GM19395 (cell line): ENCODE results near the gene SMARCAD1.

ENCODE experiments used
- ATAC-seq: cut with Tn5 transposase; IDR thresholded peaks from one replicate; pipeline ENCODE4 v1.9.1; 2021; ENCODE audit warnings: mild to moderate bottlenecking, moderate library complexity; ENCODE audit not compliant: unreplicated experiment

SMARCAD1 gene

DNA sequence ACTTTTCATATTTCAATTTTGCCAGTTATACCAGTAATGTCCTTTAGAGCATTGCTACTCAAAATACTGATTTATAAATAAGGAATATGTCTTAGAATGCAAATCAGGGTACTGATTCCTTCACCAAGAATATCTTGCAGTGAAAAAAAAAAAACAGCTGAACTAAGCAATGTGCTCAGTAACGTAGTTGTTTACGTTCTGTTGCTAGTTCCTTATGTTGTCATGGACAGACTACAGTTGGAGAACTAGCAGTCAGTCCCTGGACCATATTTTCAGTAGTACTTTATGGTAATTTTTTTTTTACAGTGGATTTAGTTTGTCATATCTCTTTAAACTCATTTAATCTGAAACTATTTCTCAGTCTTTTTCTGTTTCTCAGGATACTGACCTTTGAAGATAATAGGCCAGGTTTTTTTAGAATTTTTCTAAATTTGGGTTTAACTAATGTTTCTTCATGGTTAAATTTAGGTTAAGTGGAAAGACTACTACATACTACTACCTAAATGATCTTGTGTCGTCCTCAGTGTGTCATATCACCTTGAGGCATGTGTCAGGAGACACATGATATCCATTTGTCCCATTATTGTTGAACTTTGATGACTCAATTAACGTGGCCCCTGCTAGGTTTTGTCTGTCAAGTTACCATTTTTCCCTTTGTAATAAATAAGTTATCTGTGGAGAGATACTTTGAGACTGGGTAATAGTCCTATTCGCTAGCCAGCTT is 21.0 kb downstream of the SMARCAD1 start:
- ATAC-seq, result no peak

DNA sequence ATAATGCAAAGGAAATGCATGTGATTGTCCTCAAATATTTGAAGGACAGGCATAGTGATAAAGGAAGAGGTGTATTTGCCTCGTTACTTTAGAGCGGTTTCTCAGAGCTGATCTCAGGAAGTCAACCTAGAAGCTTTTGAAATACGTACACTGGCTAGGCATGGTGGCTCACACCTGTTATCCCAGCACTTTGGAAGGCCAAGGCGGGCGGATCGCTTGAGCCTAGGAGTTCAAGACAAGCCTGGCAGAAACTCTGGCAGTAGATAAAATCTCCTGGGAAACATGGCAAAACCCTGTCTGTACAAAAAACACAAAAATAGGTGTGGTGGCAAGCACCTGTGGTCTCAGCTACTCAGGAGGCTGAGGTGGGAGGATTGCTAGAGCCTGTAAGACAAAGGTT is 24.9 kb downstream of the SMARCAD1 start:
- ATAC-seq, result no peak

DNA sequence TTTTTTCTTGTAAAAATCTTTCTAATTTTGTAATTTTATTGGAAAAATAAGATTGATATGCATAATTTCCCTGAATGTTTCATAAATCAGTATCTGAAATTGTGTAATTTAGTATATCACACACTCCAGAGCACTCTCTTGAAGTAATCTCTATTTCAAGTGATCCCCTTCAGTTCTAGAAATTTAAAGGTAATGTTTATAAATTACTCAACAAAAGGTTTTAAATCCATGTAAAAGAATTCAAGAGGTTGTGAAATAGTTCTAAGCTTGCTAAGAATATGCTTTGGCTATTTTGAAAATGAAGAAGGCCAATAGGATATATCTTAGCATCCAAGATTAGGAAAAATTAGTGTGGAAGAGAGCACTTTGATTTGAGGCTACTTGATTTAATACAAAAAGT is 28.2 kb downstream of the SMARCAD1 start:
- ATAC-seq, result no peak

DNA sequence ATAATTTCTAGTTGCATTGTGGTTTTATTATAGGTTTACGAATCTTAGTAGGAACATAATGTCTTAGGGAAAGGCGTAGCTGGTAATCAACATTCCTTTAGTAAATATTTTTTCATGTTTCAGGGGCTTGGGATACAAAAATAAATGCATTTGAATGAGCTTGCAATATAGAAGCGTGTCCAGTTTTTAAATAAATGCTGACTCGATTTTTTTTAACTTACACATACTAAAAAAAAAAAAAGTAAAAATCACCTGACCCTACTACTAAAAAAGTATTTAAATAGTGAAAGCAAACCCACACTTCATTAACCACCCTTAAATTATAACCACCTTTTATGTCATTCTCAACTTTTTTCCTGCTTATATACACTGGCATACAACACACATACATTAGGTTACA is 29.6 kb downstream of the SMARCAD1 start:
- ATAC-seq, result no peak

DNA sequence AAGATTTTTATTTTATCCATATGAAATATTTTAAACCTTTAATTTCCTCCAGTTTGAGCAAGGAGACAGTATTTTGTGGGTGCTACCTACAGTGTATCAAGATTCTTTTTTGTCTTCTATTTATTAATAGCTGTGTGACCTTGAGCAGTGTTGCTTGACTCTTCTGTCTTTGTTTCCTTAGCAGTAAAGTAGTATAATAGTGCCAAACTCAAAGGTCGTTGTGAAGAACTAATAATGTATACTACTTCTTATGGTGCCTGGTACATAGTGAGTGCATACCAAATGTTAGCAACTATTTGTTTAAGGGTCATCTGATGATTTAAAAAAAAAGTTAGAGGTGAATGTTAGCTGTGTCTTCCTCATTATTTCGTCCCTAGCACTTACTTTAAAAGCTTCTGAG is 30.5 kb downstream of the SMARCAD1 start:
- ATAC-seq, result no peak

DNA sequence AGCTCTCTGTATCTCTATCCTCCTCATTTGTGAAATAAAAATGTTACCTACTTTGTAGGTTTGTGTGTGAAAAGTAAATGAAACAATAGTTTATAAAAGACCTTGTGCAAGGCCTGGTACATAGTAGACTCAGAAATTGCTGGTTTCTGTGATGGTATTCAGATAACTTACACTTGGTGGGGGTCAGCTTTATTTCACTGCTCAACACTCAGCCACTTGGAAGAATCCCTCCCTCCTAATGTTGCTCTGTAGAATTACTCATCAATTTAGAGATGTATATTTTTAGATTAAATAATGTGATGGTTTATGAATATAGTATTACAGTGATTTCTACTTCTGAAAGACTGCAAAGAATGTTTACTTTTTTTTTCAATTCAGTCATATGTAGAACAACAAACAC is 32.7 kb downstream of the SMARCAD1 start:
- ATAC-seq, result no peak

DNA sequence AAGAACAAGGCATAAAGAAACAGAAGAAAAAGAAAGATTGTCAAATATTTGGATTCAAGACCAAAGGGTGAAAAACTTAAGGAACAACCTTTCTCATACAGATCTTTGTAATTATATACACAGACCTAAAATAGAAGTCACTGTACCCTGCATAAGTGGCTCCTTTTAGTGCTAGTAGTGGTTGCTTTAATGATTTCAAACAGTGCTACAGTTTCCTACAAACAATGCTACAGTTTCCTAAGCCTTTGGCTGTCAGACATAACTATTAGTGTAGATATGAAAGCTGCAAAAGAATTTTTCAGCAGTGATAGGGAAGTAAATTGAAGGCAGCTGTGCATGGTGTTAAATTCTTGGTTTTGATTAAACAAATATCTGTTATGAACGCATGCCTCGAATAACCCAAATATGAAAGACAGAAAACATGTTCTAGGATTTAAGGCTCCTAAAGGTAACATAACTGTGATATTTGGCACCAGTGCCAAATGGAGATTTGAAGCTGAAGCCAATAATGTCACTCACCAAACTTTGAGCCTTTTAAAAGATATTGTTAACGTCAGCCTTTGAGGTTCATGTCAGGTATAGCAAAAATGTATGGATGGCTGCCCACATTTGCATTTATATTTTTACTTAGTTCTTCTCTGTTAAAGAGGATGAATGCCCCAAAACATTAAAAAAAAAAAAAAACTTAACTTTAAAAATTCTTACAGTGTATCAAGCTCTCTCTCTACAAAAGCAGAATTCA is 36.6 kb downstream of the SMARCAD1 start:
- ATAC-seq, result no peak

DNA sequence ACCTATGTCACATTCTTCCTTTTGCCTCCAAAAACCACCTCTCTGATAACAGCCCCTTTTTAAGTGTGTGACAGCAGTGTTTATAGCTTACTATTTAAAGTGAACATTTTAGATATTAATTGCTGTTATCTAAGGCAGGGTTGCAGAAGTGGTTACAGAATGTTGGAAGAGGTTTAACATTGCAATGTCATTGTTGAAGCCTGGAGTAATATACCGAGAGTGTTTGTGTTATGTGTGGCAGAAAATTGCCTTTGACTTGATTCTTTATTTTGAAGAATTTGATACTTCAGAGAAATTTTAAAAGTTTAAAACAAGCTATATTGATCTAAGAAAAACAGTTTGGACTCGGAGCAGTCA is 37.1 kb downstream of the SMARCAD1 start:
- ATAC-seq, result no peak

DNA sequence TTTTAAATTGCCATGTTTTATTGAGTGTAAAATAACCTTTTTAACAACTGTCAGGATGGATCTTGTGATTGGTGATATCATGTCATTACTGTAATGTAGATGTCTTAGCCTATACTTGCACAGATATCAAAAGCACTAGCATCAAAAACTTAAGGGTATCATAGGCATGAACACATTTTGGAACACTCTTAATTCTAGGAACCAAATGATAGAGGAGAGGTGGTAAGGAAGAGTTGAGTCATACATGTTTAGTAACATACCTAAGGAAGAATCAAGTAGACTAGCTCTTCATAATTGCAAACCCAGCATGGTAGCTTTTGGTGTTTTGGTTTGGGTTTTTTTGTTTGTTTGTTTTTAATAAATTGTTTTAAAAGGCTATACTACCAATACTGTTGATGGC is 43.4 kb downstream of the SMARCAD1 start:
- ATAC-seq, result no peak

DNA sequence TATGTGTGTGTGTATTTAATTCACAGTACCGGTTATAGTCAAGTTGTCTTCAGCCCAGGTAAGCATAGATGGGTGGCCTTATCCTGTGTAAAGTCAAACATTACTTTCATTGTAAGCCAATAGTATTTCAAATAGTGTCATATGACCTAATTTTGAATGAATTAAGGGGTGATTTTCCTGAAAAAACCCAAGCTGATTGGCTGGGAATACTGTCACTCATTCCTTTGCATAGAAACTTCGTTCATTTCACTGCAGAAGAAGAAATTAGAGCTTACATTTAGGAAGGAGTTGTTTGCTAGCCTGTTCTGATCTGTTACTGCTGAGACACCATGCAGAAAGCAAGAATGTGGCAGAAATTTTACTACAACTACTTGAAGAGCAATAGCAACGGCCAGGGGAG is 45.4 kb downstream of the SMARCAD1 start:
- no peak for ATAC-seq

DNA sequence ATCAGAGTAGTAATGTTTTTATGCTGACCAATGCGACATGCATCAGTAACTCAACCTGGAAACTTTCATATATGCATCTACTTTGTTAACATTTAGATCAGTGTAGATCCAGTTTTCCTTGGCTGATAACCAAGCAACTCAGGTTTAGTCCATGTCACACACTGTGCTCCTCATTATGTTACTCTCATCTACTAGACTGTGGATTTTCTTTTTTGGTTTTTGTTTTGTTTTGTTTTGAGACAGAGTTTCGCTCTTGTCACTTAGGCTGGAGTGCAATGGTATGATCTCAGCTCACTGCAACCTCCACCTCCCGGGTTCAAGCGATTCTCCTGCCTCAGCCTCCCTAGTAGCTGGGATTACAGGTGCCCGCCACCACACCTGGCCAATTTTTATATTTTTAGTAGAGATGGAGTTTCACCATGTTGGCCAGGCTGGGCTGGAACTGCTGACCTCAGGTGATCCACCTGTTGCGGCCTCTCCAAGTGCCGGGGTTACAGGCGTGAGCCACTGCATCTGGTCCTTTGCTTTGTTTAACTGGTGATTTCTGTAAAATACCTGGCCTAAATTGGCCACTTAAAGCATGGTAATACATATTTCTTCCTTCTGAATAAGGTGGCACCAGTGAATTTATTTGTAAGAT is 48.6 kb downstream of the SMARCAD1 start:
- no peak for ATAC-seq

DNA sequence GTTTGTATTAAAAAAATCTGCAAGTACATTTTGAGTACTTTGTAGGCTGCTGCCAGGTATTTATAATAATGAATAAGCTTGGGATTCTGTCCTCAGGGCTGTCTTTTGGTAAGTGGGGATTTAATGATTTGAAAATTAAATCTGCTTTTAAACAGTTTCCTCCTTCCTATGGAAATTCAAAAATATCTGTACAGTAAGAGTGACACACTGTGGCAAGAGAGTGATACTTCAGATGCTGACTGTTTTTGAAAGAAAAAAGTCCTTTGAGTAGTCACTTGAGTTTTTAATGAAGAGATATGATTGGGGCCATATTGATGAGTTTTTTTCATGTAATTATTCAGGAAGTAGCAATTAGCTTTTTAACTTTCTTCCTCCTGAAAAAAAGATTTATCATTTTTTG is 49.2 kb downstream of the SMARCAD1 start:
- no peak for ATAC-seq

DNA sequence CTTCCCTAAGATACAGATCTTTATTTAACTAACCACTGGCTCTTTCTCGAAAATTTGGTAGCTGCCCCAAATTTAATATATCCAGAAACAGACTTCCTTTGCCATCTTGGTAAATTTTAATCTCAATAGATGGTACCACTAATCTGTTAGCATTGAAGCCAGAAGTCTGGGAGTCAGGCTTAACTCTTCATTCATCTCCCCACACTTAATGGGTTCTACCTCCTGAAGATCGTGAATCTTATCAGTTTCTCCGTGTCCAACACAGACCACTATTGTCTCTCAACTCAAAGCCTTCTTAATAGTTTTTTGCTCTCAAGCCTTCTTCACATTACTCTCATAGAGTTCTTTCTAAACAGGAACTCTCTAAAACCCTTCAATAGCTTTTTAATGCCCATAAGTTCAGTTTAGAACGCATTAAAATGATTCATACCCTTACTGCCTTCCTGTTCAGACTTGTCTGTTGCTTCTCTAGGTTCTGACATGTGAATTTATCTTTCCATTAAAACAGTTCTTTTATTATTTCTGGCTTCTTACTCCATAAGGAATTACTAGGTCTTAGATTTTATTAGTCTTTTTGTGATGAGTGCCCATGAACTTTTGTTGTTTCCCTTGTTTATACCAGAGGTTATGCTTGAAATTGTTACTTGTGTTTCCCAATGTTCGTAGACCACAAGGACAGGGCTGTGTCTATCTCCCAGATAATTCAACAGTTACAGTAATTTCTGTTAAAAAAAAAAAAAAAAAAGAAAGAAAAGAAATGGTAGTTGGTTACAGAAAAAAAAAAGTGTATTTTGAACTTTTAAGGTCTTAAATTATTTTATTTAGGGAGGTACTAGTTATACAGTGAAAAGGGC is 54.7 kb downstream of the SMARCAD1 start:
- ATAC-seq, result no peak

DNA sequence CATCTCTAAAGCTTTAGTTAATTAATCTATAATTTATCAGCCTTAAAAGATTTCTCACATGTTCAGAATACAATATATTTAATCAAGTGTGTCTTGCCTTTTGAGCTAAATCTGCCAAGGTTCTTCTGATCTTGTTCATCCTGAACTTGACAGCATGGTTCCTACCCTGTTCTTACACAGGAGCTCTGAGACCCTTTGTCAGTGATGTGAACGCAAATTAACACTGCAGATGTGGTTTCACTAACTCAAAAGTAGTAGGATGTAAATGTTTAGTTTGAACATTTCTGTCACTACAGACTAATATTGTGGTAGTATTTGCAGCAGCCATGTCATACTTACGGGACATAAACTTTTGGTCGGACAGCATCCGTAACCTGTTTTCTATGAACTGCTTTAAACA is 59.4 kb downstream of the SMARCAD1 start:
- no peak for ATAC-seq

DNA sequence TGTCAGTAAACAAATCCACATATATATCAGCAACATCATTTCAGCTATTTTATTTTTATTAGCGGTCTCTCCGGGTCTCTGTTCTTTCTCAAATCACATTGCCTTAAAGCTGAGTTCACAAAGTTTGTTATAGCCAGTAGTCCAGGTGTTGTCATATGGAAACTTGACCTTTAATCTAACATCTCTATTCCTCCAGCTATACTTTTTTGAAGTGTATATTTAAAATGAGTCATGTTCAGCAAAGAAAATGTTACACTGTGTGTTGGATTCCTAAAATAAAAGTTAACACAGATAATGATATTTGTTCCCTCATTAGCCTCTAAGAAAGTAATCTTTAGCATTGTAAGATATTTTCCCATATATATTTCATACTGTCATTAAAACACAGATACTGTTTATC is 63.6 kb downstream of the SMARCAD1 start:
- no peak for ATAC-seq

DNA sequence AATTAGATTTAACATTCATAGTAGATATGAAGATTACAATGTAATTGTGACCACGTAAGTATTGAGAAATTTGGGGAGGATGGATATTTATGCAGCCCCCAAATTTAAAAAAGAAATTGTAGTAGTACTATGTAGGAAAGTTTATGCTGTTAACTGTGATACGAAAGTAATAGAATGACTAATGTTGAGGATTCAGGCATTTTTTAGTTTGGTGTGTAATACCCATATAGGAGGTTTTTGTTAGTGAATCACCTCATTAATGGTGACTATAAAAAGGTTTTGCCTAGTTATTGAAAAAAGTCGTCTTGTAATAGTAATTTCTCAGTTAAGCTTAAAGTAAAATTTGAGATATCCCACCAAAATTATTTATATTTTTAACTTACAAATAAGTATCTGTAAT is 67.2 kb downstream of the SMARCAD1 start:
- no peak for ATAC-seq

DNA sequence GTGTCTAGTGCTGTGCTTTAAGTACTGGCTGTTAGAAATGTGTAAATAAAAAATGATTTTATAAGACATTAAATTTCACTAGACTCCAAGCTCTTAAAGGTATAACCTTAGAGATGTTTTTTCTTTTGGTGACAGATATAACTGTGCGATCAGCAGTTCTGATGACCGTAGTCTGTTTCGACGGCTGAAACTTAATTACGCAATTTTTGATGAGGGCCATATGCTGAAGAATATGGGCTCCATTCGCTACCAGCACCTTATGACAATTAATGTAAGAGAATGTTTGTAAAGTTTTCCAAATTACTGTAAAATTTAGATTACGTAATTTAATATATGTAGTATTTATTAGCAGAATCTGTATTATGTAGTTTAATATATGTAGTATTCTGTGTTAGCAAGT is 68.5 kb downstream of the SMARCAD1 start:
- no peak for ATAC-seq

DNA sequence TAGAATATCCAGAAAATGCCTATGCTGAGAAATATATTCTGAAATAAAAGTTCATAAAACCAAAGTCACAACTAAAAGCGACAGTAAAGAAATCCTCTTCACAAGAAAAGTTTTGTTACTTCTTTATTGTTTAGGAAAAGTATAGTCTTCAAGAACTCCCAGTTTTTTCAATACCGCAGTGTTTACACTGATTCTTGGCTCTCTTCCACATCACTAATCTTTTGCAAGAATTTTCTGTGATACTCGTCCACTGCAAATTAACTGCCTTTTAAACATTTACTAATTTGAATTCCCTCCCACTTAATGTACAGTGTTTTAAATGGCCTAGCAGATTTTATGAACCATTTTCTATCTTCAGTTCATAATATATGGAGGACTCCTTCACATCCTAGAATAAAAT is 69.9 kb downstream of the SMARCAD1 start:
- no peak for ATAC-seq

DNA sequence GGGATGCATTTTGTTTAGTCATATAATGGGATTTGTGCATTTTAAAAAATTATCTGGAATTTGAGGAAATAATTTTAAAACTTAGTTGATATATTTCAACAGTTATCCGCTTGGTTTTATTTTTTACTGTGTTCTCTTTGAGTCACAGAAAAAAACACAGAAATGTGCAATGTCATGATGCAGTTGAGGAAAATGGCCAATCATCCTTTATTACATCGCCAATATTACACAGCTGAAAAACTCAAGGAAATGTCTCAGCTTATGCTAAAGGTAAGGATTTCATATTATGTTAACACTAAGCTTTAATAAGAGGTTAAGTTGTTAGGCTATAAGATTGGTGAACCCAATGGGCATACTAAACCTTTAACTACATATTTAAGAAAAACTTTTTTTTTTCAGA is 71.1 kb downstream of the SMARCAD1 start:
- no peak for ATAC-seq

DNA sequence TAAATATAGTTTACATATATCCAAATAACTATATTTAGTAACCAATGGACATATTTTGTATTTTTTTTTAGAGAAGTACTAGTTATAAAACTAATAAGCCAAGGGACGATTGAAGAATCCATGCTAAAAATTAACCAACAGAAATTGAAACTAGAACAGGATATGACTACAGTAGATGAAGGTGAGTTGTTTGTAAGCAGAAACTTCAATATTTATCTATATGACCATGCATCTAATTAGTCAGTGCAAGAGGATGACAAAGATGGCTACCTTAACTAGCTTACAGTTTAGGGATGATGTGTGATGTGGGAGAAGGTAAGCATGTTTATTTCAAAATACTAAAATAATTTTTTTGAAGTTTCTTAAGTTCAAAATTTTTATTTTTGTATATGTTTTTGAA is 77.2 kb downstream of the SMARCAD1 start:
- no peak for ATAC-seq

DNA sequence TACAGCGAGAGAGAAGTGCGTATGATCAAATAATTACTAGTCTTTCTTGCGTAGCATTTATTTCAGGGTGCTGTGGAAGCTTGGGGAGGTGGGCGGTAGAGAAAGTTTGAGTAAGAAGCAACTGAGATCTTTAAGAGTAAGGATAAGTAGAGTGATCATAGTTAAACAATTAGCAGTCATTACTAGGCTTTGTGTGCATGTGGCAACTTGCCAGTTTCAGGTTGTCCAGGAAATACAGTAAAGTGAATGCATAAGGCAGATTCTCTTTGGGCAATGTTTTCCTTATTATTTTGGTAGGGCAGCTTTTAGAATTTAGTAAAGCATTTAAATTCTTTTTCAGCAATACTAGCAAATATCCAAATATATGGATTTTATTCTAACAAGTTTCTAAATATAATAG is 78.0 kb downstream of the SMARCAD1 start:
- no peak for ATAC-seq
